ENCODE data around the gene EEF2KMT. TPM values are rescaled to one million over a fixed set of nuclear protein-coding genes. Genes with fewer than 3 reads are reported as not detected.
A peak's percentile ranks its signal among the peaks of the same experiment; 100 is the strongest.

The EEF2KMT gene
- total RNA-seq, 4 donors from 2014 or later = 5.9 to 16.0 (median 9.1) TPM

GRCh38 chr16:5064915-5065314, 32.7 kb downstream of the EEF2KMT start:
- no peaks in the 10 kb centered on the region for H3K9me3 ChIP-seq
- H3K4me3 ChIP-seq = peak overlapping the region in 1 of 2 donors; percentile 16
- no peaks in the 10 kb centered on the region for H3K36me3 ChIP-seq
- 42% methylated on average over 2 of the region's 7 CpGs; no CpG with 5 or more reads in 1 of the 2 donors for WGBS, 2 donors (ENCODE audit: low coverage in 1 of 2)
- peaks cover 7% of the 10 kb centered on the region for H3K27me3 ChIP-seq
- ATAC-seq = no peak
- TF ChIP-seq CTCF (IDR thresholded peaks at IDR 0.05) (no peak), EP300 (IDR thresholded peaks at IDR 0.05) (no peak), POLR2A (IDR thresholded peaks at IDR 0.05) (no peak), POLR2AphosphoS5 (IDR thresholded peaks at IDR 0.05) (no peak)
- no peak overlapping the region for H3K27ac ChIP-seq
- no peaks in the 10 kb centered on the region for H3K4me1 ChIP-seq

- no peaks in the 10 kb centered on the region for H3K9me3 ChIP-seq
- no peaks in the 10 kb centered on the region for H3K4me1 ChIP-seq
- H3K27ac ChIP-seq = no peak overlapping the region
- H3K27me3 ChIP-seq = peaks cover 14% of the 10 kb centered on the region
- 63 to 84% methylated on average over 6 to 8 of the region's 19 CpGs for WGBS, 2 donors (ENCODE audit: low coverage in 1 of 2)
- no peak overlapping the region for H3K4me3 ChIP-seq
- TF ChIP-seq POLR2A (IDR thresholded peaks at IDR 0.05) = no peak
- TF ChIP-seq EP300 (IDR thresholded peaks at IDR 0.05) = no peak
- no peak for TF ChIP-seq POLR2AphosphoS5 (IDR thresholded peaks at IDR 0.05)
- no peak for TF ChIP-seq CTCF (IDR thresholded peaks at IDR 0.05)
- ATAC-seq = no peak
- no peaks in the 10 kb centered on the region for H3K36me3 ChIP-seq
Measured at GRCh38 chr16:5062790-5063765, 34.5 kb downstream of the EEF2KMT start.

GRCh38 chr16:5062051-5062450, 35.5 kb downstream of the EEF2KMT start:
- no peak for TF ChIP-seq POLR2A (IDR thresholded peaks at IDR 0.05)
- Histone ChIP-seq H3K4me1 (no peaks in the 10 kb centered on the region), H3K36me3 (no peaks in the 10 kb centered on the region), H3K9me3 (no peaks in the 10 kb centered on the region), H3K27me3 (peaks cover 14% of the 10 kb centered on the region), H3K27ac (no peak overlapping the region), H3K4me3 (no peak overlapping the region)
- no peak for ATAC-seq
- WGBS, 2 donors (ENCODE audit: low coverage in 1 of 2) = 92% methylated on average over 4 of the region's 11 CpGs; no CpG with 5 or more reads in 1 of the 2 donors

- TF ChIP-seq POLR2A (IDR thresholded peaks at IDR 0.05) = no peak
- TF ChIP-seq POLR2AphosphoS5 (IDR thresholded peaks at IDR 0.05) = no peak
- TF ChIP-seq EP300 (IDR thresholded peaks at IDR 0.05) = no peak
- no peak for TF ChIP-seq CTCF (IDR thresholded peaks at IDR 0.05)
- 61 to 80% methylated on average over 1 to 4 of the region's 10 CpGs for WGBS, 2 donors (ENCODE audit: low coverage in 1 of 2)
- no peak for ATAC-seq
Measured at GRCh38 chr16:5060073-5060641, 37.4 kb downstream of the EEF2KMT start.

GRCh38 chr16:5059386-5060072, 38.1 kb downstream of the EEF2KMT start:
- Histone ChIP-seq H3K4me1 (no peaks in the 10 kb centered on the region), H3K27me3 (peaks cover 14% of the 10 kb centered on the region), H3K9me3 (no peaks in the 10 kb centered on the region), H3K36me3 (no peaks in the 10 kb centered on the region), H3K4me3 (no peak overlapping the region), H3K27ac (no peak overlapping the region)
- no peak for ATAC-seq
- no peak for TF ChIP-seq POLR2A (IDR thresholded peaks at IDR 0.05)
- WGBS, 2 donors (ENCODE audit: low coverage in 1 of 2) = 56 to 82% methylated on average over 2 to 4 of the region's 6 CpGs

More at GRCh38 chr16:5060073-5060641, 37.4 kb downstream of the EEF2KMT start:
- H3K9me3 ChIP-seq = no peaks in the 10 kb centered on the region
- no peak overlapping the region for H3K4me3 ChIP-seq
- peaks cover 14% of the 10 kb centered on the region for H3K27me3 ChIP-seq
- no peaks in the 10 kb centered on the region for H3K36me3 ChIP-seq
- no peak overlapping the region for H3K27ac ChIP-seq
- H3K4me1 ChIP-seq = no peaks in the 10 kb centered on the region
